NCI-H1105 (cell line): ENCODE measurements around the gene PKD1L1.
A peak's percentile ranks its signal among the peaks of the same experiment; 100 is the strongest.
"Not testable (repeated sequence)": the region's sequence is repeated elsewhere in the genome, so short reads cannot be mapped to it uniquely, and the experiment has no call there.

Experiments used
- DNase-seq: peaks from one replicate; lab custom pipeline; 2025; lab: John Stamatoyannopoulos, UW

PKD1L1 gene, protein sequence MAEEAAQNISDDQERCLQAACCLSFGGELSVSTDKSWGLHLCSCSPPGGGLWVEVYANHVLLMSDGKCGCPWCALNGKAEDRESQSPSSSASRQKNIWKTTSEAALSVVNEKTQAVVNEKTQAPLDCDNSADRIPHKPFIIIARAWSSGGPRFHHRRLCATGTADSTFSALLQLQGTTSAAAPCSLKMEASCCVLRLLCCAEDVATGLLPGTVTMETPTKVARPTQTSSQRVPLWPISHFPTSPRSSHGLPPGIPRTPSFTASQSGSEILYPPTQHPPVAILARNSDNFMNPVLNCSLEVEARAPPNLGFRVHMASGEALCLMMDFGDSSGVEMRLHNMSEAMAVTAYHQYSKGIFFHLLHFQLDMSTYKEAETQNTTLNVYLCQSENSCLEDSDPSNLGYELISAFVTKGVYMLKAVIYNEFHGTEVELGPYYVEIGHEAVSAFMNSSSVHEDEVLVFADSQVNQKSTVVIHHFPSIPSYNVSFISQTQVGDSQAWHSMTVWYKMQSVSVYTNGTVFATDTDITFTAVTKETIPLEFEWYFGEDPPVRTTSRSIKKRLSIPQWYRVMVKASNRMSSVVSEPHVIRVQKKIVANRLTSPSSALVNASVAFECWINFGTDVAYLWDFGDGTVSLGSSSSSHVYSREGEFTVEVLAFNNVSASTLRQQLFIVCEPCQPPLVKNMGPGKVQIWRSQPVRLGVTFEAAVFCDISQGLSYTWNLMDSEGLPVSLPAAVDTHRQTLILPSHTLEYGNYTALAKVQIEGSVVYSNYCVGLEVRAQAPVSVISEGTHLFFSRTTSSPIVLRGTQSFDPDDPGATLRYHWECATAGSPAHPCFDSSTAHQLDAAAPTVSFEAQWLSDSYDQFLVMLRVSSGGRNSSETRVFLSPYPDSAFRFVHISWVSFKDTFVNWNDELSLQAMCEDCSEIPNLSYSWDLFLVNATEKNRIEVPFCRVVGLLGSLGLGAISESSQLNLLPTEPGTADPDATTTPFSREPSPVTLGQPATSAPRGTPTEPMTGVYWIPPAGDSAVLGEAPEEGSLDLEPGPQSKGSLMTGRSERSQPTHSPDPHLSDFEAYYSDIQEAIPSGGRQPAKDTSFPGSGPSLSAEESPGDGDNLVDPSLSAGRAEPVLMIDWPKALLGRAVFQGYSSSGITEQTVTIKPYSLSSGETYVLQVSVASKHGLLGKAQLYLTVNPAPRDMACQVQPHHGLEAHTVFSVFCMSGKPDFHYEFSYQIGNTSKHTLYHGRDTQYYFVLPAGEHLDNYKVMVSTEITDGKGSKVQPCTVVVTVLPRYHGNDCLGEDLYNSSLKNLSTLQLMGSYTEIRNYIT (N-terminal part only)

DNA sequence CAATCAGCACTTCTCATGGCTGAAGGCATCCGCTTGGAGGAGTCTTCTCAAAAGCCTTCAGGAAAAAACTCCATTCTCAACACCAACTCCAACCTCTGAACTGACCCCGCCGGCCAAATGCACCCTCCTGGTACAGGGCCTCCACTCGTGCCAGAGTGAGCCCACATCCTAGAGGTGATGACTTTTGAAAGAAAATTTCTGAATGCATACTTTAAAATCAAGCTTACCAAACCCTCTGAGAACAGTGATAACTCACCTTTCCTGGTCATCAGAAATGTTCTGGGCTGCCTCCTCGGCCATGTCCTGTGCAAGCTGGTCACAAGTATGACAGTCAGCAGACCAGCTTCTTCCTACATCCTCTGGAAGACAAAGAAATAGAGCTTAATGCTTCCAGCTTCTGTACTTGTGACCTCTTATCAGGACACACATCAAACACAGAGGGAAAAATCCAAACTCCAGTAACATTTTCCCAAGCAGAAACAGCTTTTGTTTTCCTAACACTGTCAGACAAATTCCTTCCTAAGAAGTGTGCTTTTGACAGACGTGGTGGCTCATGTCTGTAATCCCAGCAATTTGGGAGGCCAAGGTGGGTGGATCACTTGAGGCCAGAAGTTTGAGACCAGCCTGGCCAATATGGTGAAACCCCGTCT lies at the start of gene PKD1L1:
Gene PKD1L1 (minus strand): TSS at position 326 of the 650 bp plus-strand sequence. CDS start 26 bp downstream, at position 300.
- no peak for DNase-seq

DNA sequence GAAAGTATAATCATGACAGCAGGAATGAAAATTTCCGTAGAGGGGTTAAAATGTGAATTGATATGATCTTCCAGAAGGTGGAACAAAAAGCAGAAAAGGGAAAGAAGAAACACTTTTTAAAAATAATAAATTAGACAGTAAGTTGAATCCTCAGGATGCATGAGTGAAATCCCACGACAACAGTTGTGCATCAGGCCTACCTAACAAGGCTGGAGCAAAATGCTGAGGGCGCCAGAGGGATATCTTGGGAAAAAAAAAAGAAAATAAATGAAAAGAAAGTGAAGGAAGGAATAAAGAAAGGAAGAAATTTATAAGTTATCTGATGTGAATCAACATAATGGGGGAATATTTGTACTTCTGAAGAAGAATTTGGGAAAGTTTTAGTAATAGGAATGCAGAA lies 44.2 kb upstream of the PKD1L1 start:
- DNase-seq: no peak

DNA sequence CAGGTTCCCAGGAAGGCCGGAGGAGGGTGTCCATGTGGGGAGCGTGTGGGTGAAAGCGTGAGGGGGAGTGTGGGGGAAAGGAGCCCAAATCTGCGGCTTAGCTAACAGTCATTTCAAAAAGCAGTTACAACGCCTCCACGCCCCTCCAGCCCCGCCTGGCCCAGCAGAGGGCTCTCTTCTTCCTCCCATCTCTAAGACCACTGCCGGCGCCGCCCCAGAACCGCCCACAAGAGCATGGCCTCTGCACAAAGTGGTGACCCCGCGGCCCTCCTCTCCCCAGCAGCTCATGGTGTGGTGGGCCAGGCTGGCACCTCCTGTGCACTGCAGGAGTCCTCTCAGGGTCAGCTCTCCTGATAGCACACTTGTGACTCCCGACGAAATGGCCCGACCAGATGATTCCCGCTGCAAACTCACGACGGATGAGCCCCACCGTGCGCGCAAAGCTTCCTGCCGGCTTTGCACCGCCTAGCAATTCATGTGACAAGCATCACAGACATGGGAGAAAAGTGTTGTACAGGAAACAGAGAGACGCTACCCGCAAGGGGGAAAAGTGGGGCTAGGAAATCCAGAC lies 43.6 kb upstream of the PKD1L1 start:
- peak; percentile 35 for DNase-seq

DNA sequence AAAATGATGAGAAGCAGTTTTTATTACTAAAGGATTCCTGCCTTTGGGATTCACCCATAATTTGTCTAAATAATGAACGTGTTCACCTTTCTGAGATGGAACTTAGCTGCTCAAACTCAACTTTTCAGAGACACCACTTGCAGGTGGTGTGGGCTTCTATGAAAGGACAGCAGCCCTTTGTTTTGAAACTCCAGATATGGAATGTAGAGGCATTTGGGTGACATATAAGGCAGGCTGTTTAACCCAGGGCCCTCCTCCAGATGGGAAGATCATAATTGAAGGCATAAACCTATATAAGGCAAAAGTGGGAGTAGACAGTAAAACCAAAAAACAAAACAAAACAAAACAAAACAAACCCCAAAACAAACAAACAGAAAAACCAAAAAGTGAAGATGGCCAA lies 43.0 kb upstream of the PKD1L1 start:
- DNase-seq: no peak

DNA sequence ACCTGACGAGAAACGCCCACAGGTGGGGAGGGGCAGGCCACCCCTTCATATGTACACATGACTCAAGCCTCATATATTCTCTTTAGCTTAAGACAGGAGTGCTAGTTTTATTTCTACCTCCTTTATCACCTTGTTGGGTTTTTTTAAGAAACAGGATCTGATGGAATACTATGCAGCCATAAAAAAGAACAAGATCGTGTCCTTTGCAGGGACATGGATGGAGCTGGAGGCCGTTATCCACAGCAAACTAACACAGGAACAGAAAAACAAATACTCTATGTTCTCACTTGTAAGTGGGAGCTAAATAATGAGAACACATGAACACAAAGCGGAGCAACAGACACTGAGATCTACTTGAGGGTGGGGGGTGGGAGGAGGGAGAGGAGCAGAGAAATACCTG lies 42.3 kb upstream of the PKD1L1 start:
- no peak for DNase-seq

DNA sequence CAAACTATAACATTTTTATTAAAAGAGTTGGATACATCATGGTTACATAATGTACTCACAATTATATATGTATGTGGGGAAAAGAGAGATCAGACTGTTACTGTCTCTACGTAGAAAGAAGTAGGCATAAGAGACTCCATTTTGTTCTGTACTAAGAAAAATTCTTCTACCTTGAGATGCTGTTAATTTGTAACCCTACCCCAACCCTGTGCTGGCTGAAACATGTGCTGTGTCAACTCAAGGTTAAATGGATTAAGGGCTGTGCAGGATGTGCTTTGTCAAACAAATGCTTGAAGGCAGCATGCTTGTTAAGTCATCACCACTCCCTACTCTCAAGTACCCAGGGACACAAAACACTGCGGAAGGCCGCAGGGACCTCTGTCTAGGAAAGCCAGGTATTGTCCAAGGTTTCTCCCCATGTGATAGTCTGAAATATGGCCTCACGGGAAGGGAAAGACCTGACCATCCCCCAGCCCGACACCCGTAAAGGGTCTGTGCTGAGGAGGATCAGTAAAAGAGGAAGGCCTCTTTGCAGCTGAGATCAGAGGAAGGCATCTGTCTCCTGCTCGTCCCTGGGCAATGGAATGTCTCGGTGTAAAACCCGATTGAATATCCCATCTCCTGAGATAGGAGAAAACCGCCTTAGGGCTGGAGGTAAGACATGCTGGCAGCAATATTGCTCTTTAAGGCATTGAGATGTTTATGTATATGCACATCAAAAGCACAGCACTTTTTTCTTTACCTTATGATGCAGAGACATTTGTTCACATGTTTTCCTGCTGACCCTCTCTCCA lies 41.5 kb upstream of the PKD1L1 start:
- DNase-seq: not testable (repeated sequence)

DNA sequence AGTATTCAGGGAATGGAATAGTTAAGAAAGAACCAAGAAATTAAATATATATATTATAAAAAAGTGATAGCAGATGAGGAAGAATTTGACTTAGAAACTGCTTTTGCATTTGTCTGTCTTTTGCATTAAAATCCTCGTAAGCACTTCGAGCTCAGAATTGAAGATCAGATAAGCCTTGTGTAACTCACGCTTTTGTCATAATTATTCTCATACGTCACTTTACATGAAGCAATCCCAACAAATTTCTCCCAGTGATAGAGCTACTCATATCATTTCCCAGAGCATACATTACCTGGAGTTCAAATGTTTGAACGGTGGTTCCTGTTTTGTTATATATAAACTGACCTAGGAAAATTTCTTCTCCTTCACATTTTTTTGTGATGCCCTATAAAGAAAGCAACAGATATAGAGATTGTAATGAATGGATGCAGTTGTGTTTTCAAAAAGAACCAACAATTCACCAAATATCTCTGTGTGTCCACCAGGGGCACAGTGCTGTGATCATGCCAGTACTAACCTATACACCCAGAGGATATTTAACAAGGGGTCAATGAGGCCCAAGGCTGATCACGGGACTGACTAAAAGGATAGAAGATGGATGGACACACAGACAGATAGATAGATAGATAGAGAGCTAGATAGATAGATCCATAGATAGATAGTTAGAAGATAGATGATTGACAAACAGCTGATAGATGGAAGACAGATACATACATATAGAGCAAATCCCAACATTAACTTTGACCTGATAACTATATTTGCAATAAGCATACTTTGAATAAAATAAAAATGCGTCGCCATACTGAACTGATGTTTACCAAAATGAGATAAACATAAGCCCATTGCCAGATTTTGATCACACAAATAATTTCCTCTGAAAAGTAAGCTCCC lies 40.5 kb upstream of the PKD1L1 start:
- no peak for DNase-seq

DNA sequence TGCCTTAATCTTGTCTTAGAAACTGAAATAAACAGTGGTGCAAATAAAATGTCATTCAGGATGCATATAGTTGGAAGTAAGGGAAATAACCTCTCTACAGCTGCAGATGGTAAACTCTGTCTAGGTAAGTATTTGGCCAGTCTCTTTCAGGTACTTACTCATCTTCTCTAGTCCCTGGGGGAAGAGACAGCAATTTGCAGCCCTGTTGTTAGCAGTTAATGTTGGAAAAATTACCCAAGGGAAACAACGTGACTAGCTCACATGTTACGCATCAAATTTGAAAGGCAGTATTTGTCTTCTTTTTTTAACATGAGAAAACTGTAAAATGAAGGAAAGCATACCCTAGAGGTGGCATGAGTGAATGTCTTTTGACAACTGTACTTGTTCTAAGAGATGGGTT lies 34.3 kb upstream of the PKD1L1 start:
- DNase-seq: no peak

DNA sequence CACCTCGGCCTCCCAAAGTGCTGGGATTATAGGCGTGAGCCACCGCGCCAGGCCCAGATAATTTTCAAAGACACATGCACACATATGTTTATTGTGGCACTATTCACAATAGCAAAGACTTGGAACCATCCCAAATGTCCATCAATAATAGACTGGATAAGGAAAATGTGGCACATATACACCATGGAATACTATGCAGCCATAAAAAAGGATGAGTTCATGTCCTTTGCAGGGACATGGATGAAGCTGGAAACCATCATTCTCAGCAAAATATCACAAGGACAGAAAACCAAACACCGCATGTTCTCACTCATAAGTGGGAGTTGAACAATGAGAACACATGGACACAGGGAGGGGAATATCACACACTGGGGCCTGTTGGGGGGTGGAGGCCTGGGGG lies 32.4 kb upstream of the PKD1L1 start:
- not testable (repeated sequence) for DNase-seq

DNA sequence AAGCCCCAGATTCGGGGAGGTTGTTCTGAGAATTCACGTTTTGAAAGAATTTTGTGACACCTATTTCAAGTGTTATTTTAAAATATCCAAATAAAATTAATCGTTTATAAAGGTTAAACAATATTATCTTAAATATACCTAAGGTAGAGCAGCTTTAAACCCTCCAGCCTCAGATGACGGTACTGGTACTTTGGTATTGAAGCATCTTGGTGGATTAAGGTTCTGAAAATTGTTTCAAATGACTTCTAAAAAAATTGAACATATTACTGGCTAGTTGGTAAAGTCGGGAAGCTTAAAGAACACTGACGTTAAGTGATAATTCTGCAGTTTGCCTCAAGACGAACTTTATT lies 31.5 kb upstream of the PKD1L1 start:
- no peak for DNase-seq

DNA sequence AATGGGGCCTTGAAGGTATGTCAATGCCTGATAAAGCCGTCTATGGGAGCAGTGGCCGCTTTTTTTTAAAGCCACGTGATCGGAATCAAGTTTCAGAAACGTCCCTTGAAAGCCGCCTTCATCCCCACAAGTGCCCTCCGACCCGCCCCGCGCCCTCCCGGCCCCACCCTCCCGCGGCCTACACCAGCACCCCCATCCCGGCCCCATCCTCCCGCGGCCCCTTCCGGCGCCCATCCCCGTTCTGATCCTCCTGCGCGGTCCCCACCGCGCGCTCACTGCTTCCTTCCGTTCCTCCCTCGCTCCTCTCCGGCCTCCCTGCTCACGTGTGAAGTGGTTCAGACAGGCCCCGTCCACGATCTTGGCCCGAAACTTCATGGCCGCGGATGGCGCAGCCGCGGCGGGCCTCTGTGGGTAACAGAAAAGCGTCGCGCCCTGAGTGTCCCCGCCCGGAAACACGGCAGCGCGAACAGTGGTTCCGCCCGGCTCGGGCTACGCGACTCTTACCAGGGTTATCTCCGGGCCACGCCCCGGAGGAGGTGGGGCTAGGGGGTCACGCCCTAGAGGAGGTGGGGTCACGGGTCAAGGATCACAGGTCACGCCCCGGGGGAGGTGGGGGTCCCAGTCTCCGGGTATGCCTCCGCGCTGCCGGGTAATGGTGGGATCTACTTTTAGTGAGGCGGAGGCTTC lies 31.0 kb upstream of the PKD1L1 start, which contains the start of gene HUS1:
Gene HUS1 (minus strand): TSS at position 471 of the 687 bp plus-strand sequence. CDS start 96 bp downstream, at position 375.
- DNase-seq: peak; percentile 83

DNA sequence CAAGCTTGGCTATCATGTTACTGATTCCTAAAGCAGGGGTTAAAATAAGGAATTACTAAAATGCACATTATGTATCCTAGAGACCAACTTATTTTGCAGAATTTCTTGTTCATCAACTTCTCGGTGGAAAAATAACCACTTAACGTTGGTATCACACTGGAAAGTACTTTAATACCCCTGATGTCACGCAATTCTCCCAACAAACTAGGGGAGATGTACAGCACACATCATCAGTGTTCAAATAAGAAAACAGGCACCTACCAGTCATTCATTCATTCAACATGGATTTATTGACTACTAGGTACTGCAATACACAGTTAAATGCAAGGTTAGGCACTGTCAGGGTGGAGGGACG lies 30.5 kb upstream of the PKD1L1 start:
- no peak for DNase-seq

DNA sequence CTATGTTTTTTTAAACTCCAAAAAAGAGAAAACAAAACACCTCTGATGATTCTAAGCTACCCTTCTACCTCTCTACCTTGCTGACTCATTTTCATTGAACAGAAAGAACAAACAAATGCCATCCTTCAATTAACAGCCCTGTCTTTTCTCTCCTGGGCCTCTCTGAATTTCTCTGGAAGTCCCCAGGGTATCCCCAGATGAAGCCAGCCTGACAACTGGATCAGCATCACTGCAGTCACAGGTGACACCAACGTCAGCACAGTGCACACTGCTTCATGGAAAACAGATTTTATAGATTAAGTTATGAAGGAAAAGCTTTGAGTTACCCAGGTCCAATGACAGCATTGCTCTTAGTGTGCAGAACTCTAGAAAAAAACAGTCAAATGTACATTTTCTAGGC lies 25.5 kb upstream of the PKD1L1 start:
- no peak for DNase-seq

DNA sequence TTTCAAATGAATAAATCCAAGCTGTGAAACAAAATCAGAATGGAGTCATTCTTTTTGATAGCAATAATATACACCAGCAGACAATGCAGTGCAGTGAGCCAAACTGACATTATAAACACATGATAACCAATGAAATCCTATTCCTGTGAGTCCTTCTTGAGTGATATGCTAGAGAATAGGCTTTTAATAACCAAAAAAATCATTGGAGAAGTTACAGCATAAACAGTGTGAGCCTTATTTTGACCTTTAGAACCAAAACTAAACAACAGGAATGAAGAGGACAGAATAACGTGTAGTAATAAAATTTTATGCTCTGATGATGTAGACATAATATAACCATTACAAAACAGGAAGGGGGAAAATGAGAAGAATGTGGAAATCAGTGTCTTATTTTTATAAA lies 22.5 kb upstream of the PKD1L1 start:
- DNase-seq: no peak

DNA sequence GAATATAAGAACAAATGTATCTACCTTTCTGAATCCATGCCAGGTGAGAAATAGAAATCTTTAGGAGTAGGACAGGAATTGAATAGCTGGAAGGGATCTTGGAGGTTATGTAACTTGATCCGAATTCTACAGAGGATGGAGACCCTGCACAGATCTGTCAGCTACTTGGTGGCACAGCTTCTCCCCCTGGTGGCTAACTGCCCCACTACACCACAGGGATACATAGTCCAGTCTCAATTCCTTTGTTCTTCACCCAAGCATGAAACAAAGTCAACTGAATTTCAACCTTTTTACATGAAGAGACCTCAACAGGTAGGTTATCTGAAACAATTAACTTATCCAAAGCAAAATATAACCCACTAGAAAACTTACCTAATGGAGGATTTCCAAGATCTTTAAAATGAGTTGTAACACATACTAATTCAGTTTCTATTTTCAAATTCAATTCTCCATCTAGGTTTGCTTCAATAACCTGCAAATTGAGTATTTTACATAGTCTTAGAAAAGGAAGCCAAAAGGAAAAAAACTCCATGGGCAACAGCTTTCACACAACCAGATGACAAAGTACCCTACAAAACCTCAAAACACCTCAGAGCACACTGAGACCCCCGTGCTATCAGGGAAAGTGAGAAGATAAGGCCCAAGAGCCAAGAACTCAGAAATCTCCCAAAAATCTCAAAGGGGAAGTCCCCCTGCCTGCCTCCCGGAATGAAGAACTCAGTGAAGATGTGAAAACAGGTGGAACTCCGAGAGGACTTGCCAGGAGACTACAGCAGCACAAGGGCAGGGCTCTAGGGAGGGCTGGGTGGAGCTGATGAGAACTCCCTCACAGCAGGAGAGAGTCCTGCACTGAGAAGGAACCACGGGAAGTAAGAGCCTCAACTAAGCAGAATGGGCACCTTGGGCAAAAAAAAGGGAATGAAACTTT lies 20.8 kb upstream of the PKD1L1 start:
- DNase-seq: peak; percentile 43

DNA sequence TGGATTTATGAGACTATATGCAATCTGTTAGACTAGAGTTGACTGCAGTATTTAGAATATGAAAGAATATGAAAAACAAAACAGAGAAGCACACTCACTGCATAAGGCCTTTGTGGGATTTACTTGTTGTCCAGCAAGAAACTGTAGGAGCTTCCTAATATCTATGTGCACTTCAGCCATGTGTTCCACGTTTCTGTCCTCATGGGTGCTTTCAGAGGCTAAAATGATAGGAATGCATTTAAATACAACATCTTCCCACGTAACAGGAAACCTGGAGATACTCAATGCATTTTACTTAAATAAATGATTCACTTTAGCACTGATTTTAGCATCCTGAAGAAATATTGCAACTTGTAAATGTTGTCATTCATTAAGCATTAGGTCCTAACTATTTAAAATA lies 19.4 kb upstream of the PKD1L1 start:
- no peak for DNase-seq

DNA sequence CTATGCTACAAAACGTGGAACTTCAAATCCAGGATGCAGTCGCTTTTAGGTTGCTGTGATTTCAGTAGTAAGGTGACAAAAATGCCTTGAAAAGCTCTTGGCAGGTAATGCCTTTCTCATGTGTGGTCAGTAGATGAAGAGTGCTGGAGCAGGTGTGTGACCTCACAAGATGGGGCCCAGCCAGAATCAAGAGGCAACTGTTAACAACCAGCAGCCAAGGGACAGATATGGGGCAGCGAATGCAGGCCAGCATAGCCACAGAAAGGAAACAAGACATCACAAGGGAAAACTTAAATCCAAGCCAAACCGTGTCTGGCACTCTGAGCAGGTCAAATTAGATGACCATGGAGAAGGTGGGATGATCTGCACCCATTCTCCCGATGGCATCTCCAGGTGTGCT lies 18.9 kb upstream of the PKD1L1 start:
- DNase-seq: no peak

DNA sequence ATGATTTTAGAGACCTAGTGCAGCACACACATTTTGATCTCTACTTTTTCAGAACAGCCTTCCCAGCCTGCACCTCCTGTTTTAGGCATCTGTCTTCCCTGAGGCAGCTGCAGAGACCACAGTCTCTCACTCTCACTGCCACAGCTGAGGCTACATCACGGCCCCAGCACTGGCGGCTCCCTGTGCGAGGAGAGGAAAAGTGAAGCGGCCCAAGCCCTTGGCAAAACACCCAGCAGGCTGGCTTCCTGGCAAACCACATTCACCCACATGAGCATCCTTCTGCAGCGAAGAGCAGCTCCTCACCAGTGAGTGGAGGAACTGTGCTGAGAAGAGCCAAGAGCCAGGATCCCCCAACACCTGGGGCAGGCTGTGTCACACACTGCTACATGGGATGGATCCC lies 17.2 kb upstream of the PKD1L1 start:
- DNase-seq: no peak
